Hepatocyte (in vitro differentiated cells): ENCODE results near the gene TXNDC5.

Source experiments
- EZH2 ChIP-seq: fragments of 200-600 bp; sonication (generic); IDR thresholded peaks from 2 replicates; pipeline ENCODE4 v1.6.1; 2016; ENCODE audit warnings: antibody characterized with exemption, mild to moderate bottlenecking, borderline replicate concordance
- TF ChIP-seq, protein P1 (sequence below): fragments of 200-600 bp; sonication (generic); IDR thresholded peaks from 2 replicates; pipeline ENCODE4 v1.5.1; 2016; ENCODE audit warnings: antibody characterized with exemption, mild to moderate bottlenecking; ENCODE audit not compliant: poor library complexity

DNA sequence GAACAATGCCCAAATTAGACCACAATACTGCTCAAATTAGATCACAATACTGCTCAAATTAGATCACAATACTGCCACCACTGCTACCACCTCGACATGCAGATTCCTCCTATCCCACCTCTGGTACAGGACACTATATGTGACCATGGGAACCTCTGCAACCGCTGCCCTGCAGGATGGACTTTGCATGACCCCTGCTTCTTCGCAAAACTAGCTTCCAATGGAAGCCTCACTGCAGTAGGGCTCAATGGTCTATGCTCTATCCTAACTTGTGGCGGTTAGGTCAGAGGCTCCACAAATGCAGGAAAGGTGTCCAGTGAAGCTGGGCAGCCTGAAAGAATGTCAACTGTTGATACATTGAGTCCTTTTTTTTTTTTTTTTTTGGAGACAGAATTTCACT, 7.8 kb upstream of the TXNDC5 start:
- TF ChIP-seq, protein P1, sequence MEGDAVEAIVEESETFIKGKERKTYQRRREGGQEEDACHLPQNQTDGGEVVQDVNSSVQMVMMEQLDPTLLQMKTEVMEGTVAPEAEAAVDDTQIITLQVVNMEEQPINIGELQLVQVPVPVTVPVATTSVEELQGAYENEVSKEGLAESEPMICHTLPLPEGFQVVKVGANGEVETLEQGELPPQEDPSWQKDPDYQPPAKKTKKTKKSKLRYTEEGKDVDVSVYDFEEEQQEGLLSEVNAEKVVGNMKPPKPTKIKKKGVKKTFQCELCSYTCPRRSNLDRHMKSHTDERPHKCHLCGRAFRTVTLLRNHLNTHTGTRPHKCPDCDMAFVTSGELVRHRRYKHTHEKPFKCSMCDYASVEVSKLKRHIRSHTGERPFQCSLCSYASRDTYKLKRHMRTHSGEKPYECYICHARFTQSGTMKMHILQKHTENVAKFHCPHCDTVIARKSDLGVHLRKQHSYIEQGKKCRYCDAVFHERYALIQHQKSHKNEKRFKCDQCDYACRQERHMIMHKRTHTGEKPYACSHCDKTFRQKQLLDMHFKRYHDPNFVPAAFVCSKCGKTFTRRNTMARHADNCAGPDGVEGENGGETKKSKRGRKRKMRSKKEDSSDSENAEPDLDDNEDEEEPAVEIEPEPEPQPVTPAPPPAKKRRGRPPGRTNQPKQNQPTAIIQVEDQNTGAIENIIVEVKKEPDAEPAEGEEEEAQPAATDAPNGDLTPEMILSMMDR, result no peak
- no peak for TF ChIP-seq EZH2
